PC-3 (cell line): ENCODE data around the gene JKAMP.

Experiments used
- EZH2phosphoT487 ChIP-seq: fragments of 300-600 bp; sonication (generic); IDR thresholded peaks from 2 replicates; pipeline ENCODE4 v1.6.1; 2018; ENCODE audit warnings: mild to moderate bottlenecking, antibody characterized with exemption, low read length, borderline replicate concordance
- TF ChIP-seq, protein P1 (sequence below): fragments of 300-600 bp; sonication (generic); conservative IDR thresholded peaks from 2 replicates; pipeline ENCODE4 v1.5.1; 2017; ENCODE audit warnings: antibody characterized with exemption, low read depth, mild to moderate bottlenecking, low read length

DNA sequence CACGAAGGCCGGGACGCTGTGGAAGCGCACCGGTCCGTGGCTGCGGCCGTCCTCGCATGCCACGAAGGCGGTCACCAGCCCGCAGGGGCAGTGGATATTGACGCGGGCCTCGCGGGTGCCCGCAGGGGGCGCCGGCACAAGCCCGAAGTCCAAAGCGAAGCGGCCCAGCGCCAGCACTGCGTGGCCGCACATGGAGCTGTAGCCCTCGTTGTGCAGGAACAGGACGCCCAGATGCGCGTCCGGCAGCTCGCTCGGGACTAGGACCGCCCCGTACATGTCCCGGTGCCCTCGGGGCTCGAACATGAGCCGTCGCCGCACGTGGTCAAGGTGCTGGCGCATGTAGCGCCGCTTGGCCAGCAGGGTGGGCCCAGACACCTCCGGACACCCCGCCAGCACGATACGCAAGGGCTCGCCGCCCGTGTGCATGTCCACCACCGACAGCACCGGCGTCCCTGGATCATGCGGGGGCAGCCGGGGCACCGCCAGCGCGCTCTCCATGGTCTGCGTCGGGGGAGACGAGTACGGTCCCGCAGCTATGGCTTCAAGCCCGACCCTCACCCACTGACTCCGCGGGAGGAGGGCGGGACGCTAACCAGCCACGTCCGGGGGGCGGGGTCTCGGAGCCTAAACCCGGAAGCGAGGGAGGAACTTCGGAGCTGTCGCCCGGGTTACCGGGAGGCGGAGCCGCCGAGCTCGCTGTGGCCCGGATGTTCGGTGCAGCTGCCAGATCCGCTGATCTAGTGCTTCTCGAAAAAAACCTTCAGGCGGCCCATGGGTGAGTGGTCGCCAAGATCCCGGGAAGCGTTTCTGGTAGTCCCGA is at the start of gene JKAMP, which contains the start of gene L3HYPDH:
- TF ChIP-seq, protein P1, sequence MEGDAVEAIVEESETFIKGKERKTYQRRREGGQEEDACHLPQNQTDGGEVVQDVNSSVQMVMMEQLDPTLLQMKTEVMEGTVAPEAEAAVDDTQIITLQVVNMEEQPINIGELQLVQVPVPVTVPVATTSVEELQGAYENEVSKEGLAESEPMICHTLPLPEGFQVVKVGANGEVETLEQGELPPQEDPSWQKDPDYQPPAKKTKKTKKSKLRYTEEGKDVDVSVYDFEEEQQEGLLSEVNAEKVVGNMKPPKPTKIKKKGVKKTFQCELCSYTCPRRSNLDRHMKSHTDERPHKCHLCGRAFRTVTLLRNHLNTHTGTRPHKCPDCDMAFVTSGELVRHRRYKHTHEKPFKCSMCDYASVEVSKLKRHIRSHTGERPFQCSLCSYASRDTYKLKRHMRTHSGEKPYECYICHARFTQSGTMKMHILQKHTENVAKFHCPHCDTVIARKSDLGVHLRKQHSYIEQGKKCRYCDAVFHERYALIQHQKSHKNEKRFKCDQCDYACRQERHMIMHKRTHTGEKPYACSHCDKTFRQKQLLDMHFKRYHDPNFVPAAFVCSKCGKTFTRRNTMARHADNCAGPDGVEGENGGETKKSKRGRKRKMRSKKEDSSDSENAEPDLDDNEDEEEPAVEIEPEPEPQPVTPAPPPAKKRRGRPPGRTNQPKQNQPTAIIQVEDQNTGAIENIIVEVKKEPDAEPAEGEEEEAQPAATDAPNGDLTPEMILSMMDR: peak; percentile 92
- TF ChIP-seq EZH2phosphoT487: peak; percentile 96
